GM13977 (cell line): ENCODE measurements around the gene FMR1NB.

Experiments
- DNase-seq: peaks from one replicate; pipeline ENCODE4 v3.0.0; 2012; ENCODE audit warnings: low spot score
- in situ Hi-C: fragments of 300-500 bp; cut with MboI; formaldehyde crosslinking; loops from one replicate; pipeline ENCODE4 v1.12.0; 2022; ENCODE audit warnings: low sequenced_read_pairs, low pct_unique_long_range_greater_than_20kb, mixed read lengths, inconsistent platforms; ENCODE audit not compliant: unreplicated experiment
- TF ChIP-seq, protein P1 (sequence below): IDR thresholded peaks from 2 replicates; pipeline ENCODE4 v1.5.1; 2012; ENCODE audit warnings: mild to moderate bottlenecking, control low read depth; ENCODE audit not compliant: insufficient read depth; ENCODE audit errors: extremely low read depth, missing control alignments

FMR1NB gene, protein sequence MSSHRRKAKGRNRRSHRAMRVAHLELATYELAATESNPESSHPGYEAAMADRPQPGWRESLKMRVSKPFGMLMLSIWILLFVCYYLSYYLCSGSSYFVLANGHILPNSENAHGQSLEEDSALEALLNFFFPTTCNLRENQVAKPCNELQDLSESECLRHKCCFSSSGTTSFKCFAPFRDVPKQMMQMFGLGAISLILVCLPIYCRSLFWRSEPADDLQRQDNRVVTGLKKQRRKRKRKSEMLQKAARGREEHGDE

DNA sequence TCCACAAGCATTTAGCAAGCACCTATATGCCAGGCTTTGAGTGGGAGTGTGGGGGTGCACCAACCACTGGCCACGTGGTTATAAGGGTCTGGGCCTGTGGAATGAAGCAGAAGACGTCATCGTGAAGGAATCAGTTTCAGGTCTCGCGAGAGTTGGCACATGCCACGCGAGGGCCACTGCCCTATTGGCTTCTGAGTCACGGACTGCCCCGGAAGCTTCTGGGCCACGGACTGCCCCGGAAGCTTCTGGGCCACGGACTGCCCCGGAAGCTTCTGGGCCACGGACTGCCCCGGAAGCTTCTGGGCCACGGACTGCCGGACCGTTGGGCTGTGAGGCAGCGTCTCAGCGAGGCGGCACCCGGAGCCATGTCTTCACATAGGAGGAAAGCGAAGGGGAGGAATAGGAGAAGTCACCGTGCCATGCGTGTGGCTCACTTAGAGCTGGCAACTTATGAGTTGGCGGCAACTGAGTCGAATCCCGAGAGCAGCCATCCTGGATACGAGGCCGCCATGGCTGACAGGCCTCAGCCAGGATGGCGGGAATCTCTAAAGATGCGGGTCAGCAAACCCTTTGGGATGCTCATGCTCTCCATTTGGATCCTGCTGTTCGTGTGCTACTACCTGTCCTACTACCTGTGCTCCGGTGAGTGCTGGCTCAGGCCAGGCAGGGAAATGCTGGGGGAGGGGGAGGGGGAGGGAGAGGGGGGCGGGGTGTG lies at the start of gene FMR1NB:
Gene FMR1NB (plus strand): TSS at position 300 of the 715 bp plus-strand sequence. CDS start 66 bp downstream, at position 366.
- TF ChIP-seq, protein P1, sequence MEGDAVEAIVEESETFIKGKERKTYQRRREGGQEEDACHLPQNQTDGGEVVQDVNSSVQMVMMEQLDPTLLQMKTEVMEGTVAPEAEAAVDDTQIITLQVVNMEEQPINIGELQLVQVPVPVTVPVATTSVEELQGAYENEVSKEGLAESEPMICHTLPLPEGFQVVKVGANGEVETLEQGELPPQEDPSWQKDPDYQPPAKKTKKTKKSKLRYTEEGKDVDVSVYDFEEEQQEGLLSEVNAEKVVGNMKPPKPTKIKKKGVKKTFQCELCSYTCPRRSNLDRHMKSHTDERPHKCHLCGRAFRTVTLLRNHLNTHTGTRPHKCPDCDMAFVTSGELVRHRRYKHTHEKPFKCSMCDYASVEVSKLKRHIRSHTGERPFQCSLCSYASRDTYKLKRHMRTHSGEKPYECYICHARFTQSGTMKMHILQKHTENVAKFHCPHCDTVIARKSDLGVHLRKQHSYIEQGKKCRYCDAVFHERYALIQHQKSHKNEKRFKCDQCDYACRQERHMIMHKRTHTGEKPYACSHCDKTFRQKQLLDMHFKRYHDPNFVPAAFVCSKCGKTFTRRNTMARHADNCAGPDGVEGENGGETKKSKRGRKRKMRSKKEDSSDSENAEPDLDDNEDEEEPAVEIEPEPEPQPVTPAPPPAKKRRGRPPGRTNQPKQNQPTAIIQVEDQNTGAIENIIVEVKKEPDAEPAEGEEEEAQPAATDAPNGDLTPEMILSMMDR = no peak
- in situ Hi-C loops = no loop called here
- no peak for DNase-seq

DNA sequence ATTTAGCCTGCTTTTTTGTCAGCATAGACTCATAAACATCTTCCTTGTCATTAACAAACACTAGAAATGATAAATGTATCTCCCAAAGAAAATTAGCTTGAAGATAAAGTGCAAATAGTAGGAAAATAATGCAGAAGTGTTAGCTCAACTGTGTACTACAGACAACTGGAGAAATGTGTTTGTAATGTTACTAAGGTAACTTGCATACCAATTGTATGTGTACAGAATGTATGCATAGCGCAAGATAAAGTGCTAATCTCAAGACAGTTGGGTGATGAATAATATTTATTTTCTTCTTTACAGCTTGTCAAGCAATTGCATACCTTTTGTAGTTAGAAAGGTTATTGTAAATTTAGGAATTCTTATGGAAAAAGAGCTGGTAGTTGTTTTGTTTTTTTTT lies 47.3 kb upstream of the FMR1NB start:
- DNase-seq = no peak
- in situ Hi-C loops = no loop called here
- TF ChIP-seq, protein P1 = no peak

DNA sequence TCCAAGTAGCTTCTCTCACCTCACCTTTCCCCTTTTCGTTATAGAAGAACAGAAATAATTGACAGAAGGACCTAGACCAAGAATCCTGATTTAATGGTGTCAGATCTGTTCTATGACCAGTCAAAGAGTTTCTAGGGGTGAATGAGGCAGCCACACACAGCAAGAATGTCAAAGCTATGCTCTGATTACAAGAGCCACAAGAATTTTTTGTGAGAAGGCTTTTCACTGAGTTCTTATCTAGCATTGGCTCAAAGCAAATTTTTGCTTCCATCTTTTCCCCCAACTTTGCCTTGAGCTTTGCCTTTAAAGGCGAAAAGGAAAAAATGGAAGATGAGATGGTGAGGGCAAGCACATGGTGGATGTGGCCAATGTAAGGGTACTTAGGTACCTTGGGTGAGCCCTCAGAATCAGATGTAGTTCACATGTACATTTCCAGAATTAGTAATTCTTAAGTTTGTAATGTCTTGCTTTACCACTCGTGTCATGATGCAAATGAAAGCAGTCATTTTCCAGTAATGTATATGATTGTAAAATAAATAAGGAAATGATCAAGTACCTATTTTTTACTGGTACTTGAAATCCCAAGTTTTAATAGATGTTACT lies 45.9 kb upstream of the FMR1NB start:
- DNase-seq = no peak
- TF ChIP-seq, protein P1 = no peak
- in situ Hi-C loops = no loop called here

DNA sequence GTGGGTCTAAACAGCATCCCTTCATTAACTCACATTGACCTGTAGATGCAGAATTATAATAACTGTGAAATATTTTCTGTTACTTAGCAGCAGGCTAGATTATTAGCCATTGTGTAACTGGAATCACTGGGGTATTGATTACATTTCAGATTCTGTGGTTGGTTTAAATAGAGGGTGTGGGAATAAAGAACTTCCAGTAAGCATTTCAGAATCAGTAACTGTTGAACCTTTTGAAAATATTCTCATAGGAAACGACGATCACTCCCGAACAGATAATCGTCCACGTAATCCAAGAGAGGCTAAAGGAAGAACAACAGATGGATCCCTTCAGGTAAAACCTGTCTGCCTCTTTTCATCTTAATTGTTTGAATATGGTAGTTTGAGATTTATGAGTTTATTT lies 35.9 kb upstream of the FMR1NB start:
- TF ChIP-seq, protein P1 = no peak
- in situ Hi-C loops = no loop called here
- no peak for DNase-seq

DNA sequence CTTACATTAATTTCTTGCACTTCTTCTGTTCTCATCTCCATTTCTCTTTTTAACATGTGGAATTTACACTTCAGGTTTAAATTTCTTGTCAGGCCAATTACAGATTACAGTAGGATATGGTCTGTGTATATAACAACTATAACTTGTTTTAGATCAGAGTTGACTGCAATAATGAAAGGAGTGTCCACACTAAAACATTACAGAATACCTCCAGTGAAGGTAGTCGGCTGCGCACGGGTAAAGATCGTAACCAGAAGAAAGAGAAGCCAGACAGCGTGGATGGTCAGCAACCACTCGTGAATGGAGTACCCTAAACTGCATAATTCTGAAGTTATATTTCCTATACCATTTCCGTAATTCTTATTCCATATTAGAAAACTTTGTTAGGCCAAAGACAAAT lies 32.6 kb upstream of the FMR1NB start:
- in situ Hi-C loops = no loop called here
- no peak for DNase-seq
- TF ChIP-seq, protein P1 = no peak

DNA sequence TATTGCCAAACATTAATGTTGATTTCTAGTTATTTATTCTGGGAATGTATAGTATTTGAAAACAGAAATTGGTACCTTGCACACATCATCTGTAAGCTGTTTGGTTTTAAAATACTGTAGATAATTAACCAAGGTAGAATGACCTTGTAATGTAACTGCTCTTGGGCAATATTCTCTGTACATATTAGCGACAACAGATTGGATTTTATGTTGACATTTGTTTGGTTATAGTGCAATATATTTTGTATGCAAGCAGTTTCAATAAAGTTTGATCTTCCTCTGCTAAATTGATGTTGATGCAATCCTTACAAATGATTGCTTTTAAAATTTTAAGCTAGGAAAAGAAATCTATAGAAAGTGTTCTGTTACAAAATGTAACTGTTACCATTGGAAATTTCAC lies 30.8 kb upstream of the FMR1NB start:
- in situ Hi-C loops = no loop called here
- no peak for DNase-seq
- TF ChIP-seq, protein P1 = no peak
